ENCODE results near the gene SPTB.

DNA sequence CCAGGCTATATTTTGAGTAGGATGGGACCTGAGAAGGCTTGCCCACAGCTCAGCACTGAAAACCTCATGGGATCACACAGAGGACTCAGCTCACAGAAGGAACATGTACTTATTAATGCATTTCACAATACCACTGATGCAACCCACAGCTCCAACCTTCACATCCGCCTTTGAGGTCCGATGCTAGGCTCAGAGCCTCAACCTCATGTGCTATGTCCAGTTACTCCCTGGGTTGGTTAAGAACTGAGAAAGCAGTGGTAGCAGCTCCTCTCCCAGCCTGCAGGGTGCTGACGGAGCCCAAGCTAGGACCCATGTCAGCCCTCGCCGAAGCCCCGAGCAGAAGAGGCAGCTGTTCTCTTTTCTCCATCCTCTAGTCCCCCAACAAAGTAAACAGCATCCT is 52.9 kb downstream of the SPTB start:
- TF ChIP-seq CTCF (IDR thresholded peaks at IDR 0.05 in 8 of 11, conservative IDR thresholded peaks at IDR 0.05 in 3 of 11) = no peak
- TF ChIP-seq POLR2A (IDR thresholded peaks at IDR 0.05) = no peak
